PC-3 (cell line): ENCODE measurements around the gene R3HDML. TPM values are rescaled to one million over a fixed set of nuclear protein-coding genes. Genes with fewer than 3 reads are reported as not detected.

ENCODE experiments used
- ATAC-seq: fragments of 200-7000 bp; cut with Tn5 transposase; 2 replicates; pipeline ENCODE4 v1.9.1; 2020; ENCODE audit warnings: mild to moderate bottlenecking, moderate library complexity
- BruUV-seq: library from RNA; stranded (reverse); fragments of 400-500 nt; replicated peaks from 2 replicates; lab custom pipeline; 2021; lab: Mats Ljungman, UMichigan
- CTCF ChIA-PET: fragments of 300-600 bp; sonication (Branson Sonifier 250); formaldehyde crosslinking; loops from one replicate; lab custom pipeline; 2022; ENCODE audit warnings: antibody characterized with exemption; lab: Charles Lee
- POLR2A ChIA-PET: fragments of 300-600 bp; sonication (Branson Sonifier 250); formaldehyde crosslinking; loops from one replicate; lab custom pipeline; 2022; ENCODE audit warnings: antibody characterized with exemption; ENCODE audit not compliant: unreplicated experiment; lab: Charles Lee
- DNase-seq: peaks from one replicate; pipeline ENCODE4 v3.0.0-alpha.2; 2015
- H2AFZ ChIP-seq: fragments of 300-600 bp; sonication (generic); 2 replicates; pipeline ENCODE4 v1.6.0; 2016; ENCODE audit warnings: antibody characterized with exemption, low read length
- H3F3A ChIP-seq: fragments of 300-600 bp; sonication (generic); one replicate; pipeline ENCODE4 v1.6.0; 2017; ENCODE audit warnings: antibody characterized with exemption, low read length, control low read depth, mild to moderate bottlenecking; ENCODE audit not compliant: unreplicated experiment
- H3K27ac ChIP-seq: fragments of 300-600 bp; sonication (generic); 2 replicates; pipeline ENCODE4 v1.5.1; 2016; ENCODE audit warnings: mild to moderate bottlenecking, low read length
- H3K27me3 ChIP-seq: fragments of 300-600 bp; sonication (generic); 2 replicates; pipeline ENCODE4 v1.6.1; 2016; ENCODE audit warnings: low read length, mixed read lengths
- H3K36me3 ChIP-seq: fragments of 300-600 bp; sonication (generic); 2 replicates; pipeline ENCODE4 v1.6.1; 2016; ENCODE audit warnings: low read depth, mixed run types, low read length, mixed read lengths
- H3K4me1 ChIP-seq: fragments of 300-600 bp; sonication (generic); 2 replicates; pipeline ENCODE4 v1.5.1; 2016; ENCODE audit warnings: low read length; ENCODE audit not compliant: insufficient read depth
- H3K4me2 ChIP-seq: fragments of 300-600 bp; sonication (generic); 2 replicates; pipeline ENCODE4 v1.6.0; 2016; ENCODE audit warnings: low read length
- H3K4me3 ChIP-seq: fragments of 300-600 bp; sonication (generic); 2 replicates; pipeline ENCODE4 v1.5.1; 2016; ENCODE audit warnings: mild to moderate bottlenecking, low read length, mixed read lengths
- H3K79me2 ChIP-seq: fragments of 300-600 bp; sonication (generic); 2 replicates; pipeline ENCODE4 v1.6.1; 2017; ENCODE audit warnings: low read length, mixed read lengths
- H3K9ac ChIP-seq: fragments of 300-600 bp; sonication (generic); 2 replicates; pipeline ENCODE4 v1.6.0; 2016; ENCODE audit warnings: mild to moderate bottlenecking, low read length
- H3K9me2 ChIP-seq: fragments of 300-600 bp; sonication (generic); replicated peaks from 2 replicates; pipeline ENCODE4 v1.6.1; 2016; ENCODE audit warnings: mixed run types, low read length, mixed read lengths
- H3K9me3 ChIP-seq: fragments of 300-600 bp; sonication (generic); 2 replicates; pipeline ENCODE4 v1.6.1; 2016; ENCODE audit warnings: low read length, mixed read lengths
- H4K20me1 ChIP-seq: fragments of 300-600 bp; sonication (generic); 2 replicates; pipeline ENCODE4 v1.6.1; 2016; ENCODE audit warnings: low read length, mixed read lengths
- CTCF ChIP-seq: fragments of 300-600 bp; sonication (generic); conservative IDR thresholded peaks from 2 replicates; pipeline ENCODE4 v1.5.1; 2017; ENCODE audit warnings: antibody characterized with exemption, low read depth, mild to moderate bottlenecking, low read length
- EZH2 ChIP-seq: fragments of 300-600 bp; sonication (generic); IDR thresholded peaks from one replicate; pipeline ENCODE4 v1.6.1; 2017; ENCODE audit warnings: antibody characterized with exemption, mild to moderate bottlenecking, low read length; ENCODE audit not compliant: unreplicated experiment
- EZH2phosphoT487 ChIP-seq: fragments of 300-600 bp; sonication (generic); IDR thresholded peaks from 2 replicates; pipeline ENCODE4 v1.6.1; 2018; ENCODE audit warnings: mild to moderate bottlenecking, antibody characterized with exemption, low read length, borderline replicate concordance
- intact Hi-C: fragments of 100-400 bp; cut with micrococcal nuclease; formaldehyde crosslinking; loops from 2 replicates; pipeline ENCODE4 v1.9.0; 2023
- total RNA-seq: library from RNA; depleted of rRNA; stranded (reverse); fragments of >200 nt; gene quantifications from 2 replicates; pipeline ENCODE4 v1.2.3, GENCODE V29; 2014

Gene R3HDML
- total RNA-seq, 1 experiment from 2014 or later: not detected

- TF ChIP-seq CTCF (no peak), EZH2phosphoT487 (no peak), EZH2 (no peak)
- ChIA-PET CTCF (no interaction called here), POLR2A (no interaction called here)
- no peak overlapping the region for H3K9ac ChIP-seq
- BruUV-seq: no TSS peak
- no peaks in the 10 kb centered on the region for H3K9me2 ChIP-seq
- H3K9me3 ChIP-seq: no peaks in the 10 kb centered on the region
- no peaks in the 10 kb centered on the region for H3F3A ChIP-seq
- no peak overlapping the region for H3K4me3 ChIP-seq
- H3K4me1 ChIP-seq: no peaks in the 10 kb centered on the region
- H3K4me2 ChIP-seq: no peak overlapping the region
- no peaks in the 10 kb centered on the region for H4K20me1 ChIP-seq
- H2AFZ ChIP-seq: no peak overlapping the region
- intact Hi-C loops: no loop called here
- H3K27ac ChIP-seq: no peak overlapping the region
- H3K36me3 ChIP-seq: no peaks in the 10 kb centered on the region
- ATAC-seq (no peak), DNase-seq (no peak)
- no peaks in the 10 kb centered on the region for H3K79me2 ChIP-seq
- no peaks in the 10 kb centered on the region for H3K27me3 ChIP-seq
These were observed 34.7 kb upstream of the R3HDML start for GRCh38 chr20:44302026-44302669.

GRCh38 chr20:44302736-44303135 lies 34.1 kb upstream of the R3HDML start:
- no peaks in the 10 kb centered on the region for H3K9me2 ChIP-seq
- H3K27me3 ChIP-seq: no peaks in the 10 kb centered on the region
- H4K20me1 ChIP-seq: no peaks in the 10 kb centered on the region
- CTCF ChIA-PET: no interaction called here
- H3F3A ChIP-seq: no peaks in the 10 kb centered on the region
- no peak overlapping the region for H3K4me3 ChIP-seq
- no TSS peak for BruUV-seq
- no peak for ATAC-seq
- intact Hi-C loops: no loop called here
- no peaks in the 10 kb centered on the region for H3K4me1 ChIP-seq
- no peak overlapping the region for H3K27ac ChIP-seq
- no peaks in the 10 kb centered on the region for H3K36me3 ChIP-seq
- POLR2A ChIA-PET: no interaction called here
- TF ChIP-seq EZH2phosphoT487 (no peak), CTCF (no peak), EZH2 (no peak)
- no peaks in the 10 kb centered on the region for H3K79me2 ChIP-seq
- H2AFZ ChIP-seq: no peak overlapping the region
- H3K4me2 ChIP-seq: no peak overlapping the region
- H3K9ac ChIP-seq: no peak overlapping the region
- no peaks in the 10 kb centered on the region for H3K9me3 ChIP-seq
- no peak for DNase-seq

GRCh38 chr20:44304383-44304782 lies 32.5 kb upstream of the R3HDML start:
- Histone ChIP-seq H3K36me3 (no peaks in the 10 kb centered on the region), H3K27ac (no peak overlapping the region), H3F3A (no peaks in the 10 kb centered on the region), H2AFZ (no peak overlapping the region), H3K4me2 (no peak overlapping the region), H3K9me3 (no peaks in the 10 kb centered on the region), H4K20me1 (no peaks in the 10 kb centered on the region), H3K4me1 (peaks cover under 1% of the 10 kb centered on the region; the same call in 1 of the 2 replicates), H3K27me3 (no peaks in the 10 kb centered on the region), H3K9ac (no peak overlapping the region), H3K9me2 (no peaks in the 10 kb centered on the region), H3K4me3 (no peak overlapping the region), H3K79me2 (peaks cover 10% of the 10 kb centered on the region)
- POLR2A ChIA-PET: no interaction called here
- CTCF ChIA-PET: no interaction called here
- DNase-seq (no peak), ATAC-seq (no peak)
- no peak for TF ChIP-seq EZH2phosphoT487
- TF ChIP-seq CTCF: no peak
- TF ChIP-seq EZH2: no peak
- intact Hi-C loops: no loop called here
- no TSS peak for BruUV-seq
